NCI-H524 treated with DMSO at 0.1 percent for 48 hours (cell line): Measurements from ENCODE around the gene GPR146.
"Not testable (repeated sequence)": the region's sequence is repeated elsewhere in the genome, so short reads cannot be mapped to it uniquely, and the experiment has no call there.

Experiments
- DNase-seq: peaks from one replicate; lab custom pipeline; 2025; lab: John Stamatoyannopoulos, UW

The GPR146 gene

GRCh38 chr7:1025743-1026581 is 18.4 kb upstream of the GPR146 start:
- DNase-seq, result no peak

- DNase-seq, result no peak
Observed at GRCh38 chr7:1026721-1027161, 17.6 kb upstream of the GPR146 start.

DNA sequence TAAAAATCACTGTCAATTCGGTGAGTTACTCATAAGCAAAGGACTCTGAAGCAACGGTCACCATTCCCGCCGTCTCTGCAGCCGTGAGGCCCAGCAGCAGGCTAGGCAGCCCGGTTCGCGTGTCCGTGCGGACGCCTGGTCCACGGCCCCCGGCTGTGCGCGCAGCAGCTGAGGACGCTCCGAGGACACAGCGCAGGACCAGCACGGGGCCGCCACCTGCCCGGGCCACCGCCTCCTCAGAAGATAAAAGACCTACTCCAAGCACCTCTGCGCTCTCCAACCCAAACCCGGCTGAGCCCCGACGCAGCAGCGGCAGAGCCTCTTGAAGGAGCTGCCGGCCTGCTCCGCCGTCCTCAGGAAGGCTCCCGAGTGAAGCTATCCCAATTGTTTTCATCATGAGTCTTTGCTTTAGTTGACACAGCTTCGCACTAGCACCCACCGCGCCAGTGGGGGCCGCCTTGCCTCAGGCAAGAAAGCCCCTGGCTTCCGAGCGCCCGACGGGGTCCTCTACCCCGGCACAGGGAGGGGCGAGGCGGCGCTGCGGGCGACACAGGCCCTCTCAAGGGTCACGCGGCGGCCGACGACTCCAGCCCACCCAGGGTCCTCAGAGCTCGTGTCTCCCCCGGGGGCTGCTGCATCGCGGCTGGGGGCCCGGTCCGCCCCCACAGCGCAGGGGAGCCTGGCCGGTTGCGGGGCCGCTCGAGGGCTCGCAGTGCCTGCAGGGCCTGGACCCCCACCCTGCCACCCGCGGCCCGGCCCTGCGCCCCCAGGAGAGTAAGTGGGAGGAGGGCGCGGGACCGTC is 16.9 kb upstream of the GPR146 start:
- no peak for DNase-seq

- DNase-seq, result no peak
Observed at GRCh38 chr7:1028044-1028770, 16.1 kb upstream of the GPR146 start.

- DNase-seq, result no peak
Observed at GRCh38 chr7:1028775-1029636, 15.3 kb upstream of the GPR146 start.

GRCh38 chr7:1029637-1030443 is 14.5 kb upstream of the GPR146 start:
- no peak for DNase-seq

DNA sequence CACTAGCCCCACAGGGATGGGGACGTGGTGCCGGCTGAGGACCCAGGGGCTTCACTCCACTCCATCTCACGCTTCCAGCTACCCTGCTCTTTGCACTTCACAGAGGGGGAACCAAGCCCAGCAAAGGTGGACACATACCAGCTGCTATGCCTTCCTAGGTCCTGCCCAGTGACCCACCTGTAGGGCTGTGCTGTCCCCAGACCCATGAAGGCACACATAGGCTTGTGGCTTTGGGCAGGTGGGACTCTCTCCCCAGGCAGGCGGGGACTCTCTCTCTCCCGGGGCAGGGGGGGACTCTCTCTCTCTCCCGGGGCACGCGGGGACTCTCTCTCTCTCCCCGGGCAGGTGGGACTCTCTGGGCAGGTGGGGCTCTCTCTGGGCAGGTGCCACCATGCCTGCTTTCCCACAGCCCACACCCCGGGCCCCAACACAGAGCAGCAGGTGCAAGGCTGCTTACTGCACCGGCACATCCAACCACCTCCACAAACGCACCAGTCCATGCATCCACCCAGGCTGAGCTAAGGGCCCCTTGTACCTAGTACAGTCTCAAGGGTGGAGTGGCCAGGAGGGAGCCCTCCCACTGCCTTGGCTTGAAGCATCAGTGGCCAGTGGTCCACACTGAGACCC is 13.8 kb upstream of the GPR146 start:
- DNase-seq, result no peak

GRCh38 chr7:1031716-1032455 is 12.5 kb upstream of the GPR146 start:
- DNase-seq, result no peak

GRCh38 chr7:1032536-1033181 is 11.7 kb upstream of the GPR146 start:
- DNase-seq, result no peak

DNA sequence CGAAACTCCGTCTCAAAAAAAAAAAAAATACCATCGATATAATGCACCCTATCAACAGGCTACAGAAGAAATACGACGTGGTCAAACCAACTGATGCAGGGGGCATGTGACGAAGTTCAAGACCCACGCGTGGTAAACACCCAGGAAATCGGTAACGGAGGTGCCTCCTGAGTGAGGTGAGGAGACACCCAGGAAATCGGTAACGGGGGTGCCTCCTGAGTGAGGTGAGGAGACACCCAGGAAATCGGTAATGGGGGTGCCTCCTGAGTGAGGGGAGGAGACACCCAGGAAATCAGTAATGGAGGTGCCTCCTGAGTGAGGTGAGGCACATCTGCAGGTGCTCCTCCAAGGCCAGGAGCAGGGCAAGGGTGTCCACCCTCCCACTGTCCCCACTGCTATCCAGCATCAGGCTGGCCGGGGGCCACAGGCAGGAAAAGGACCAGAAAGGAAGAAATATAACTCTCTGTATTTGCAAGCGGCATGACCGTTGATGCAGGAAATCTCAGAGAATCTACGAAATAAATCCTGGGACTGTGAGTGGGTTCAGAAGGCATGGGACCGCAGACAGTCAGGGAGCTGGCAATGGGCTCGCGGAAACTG is 10.7 kb upstream of the GPR146 start:
- no peak for DNase-seq

- not testable (repeated sequence) for DNase-seq
Observed at GRCh38 chr7:1034769-1035168, 9.6 kb upstream of the GPR146 start.

DNA sequence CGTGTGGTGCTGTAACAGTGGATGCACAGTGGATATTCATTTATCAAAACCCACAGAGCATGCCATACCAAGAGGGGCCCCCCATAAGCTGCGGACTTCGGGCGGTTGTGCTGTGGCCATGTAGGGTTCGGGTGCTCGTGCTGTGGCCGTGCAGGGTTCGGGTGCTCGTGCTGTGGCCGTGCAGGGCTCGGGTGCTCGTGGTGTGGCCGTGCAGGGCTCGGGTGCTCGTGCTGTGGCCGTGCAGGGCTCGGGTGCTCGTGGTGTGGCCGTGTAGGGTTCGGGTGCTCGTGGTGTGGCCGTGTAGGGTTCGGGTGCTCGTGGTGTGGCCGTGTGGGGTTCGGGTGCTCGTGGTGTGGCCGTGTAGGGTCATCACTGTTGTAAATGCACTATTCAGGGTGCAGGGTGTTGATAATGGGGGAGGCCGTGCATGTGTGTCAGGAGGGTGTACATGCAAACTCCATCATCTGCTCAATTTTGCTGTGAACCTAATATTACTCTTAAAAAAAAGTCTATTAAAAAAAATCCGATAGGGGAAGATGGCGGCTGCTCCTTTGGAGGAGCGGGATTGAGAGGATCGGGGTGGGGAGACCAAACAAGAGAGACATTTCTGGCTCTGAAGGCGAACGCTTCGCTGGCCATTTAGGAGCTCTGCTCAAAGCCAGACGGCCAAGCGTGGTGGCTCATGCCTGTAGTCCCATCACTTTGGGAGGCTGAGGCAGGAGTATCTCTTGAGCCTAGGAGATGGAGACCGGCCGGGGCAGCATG is 8.0 kb upstream of the GPR146 start:
- not testable (repeated sequence) for DNase-seq

DNA sequence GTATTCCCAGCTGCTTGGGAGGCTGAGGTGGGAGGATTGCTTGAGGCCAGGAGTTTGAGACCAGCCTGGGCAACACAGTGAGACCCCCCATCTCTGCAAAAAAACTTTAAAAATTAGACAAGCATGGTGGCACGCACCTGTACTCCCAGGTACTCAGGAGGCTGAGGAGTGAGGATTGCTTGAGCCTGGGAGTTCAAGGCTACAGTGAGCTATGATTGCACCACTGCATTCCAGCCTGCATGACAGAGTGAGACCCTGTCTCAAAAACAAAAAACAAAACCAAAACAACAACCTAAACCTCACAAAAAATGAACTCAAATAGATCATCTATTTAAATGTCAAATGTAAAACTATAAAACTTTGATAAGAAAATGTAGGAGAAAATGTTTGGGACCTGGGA is 4.1 kb upstream of the GPR146 start:
- DNase-seq, result not testable (repeated sequence)

- DNase-seq, result no peak
Observed at GRCh38 chr7:1040790-1041189, 3.6 kb upstream of the GPR146 start.

DNA sequence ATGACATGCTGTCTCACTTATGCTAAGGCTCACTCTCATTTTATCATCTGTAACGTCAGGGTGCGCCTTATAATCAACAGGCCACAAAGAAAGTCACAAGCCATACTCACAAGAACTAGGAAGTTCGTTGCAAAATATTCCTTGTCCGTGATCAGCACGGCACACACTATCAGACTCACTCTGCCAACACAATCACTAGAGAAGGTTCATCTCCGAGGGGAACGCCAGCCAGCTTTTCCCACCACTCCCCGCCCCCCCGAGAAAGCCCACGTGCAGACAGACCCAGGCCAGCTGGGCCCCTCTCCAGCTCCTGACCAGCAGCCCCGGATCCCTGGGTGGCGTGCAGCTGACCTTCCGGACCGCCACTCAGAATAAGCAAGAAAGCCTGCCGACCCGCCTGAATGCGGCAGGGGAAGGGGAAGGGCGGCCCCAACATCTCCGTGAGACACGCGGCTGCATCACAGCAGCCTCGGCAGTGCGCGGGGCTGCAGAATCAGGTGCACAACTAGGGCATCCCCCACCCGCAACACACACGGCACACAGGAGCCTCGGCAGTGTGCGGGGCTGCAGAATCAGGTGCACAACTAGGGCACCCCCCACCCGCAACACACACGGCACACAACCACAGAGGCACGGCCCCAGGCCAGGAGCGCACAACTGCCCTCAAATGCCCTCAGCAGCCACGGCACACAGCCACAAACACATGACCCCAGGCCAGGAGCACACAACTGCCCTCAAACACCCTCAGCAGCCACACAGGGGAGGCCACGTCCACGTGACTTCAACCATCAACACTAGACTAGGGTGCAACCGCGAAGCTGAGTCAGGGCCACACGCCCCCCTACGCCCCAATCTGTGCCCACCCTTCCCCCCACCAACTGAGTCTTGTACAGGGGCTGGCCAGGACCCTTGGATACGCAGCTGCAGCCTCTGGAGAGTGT is 2.5 kb upstream of the GPR146 start:
- no peak for DNase-seq

DNA sequence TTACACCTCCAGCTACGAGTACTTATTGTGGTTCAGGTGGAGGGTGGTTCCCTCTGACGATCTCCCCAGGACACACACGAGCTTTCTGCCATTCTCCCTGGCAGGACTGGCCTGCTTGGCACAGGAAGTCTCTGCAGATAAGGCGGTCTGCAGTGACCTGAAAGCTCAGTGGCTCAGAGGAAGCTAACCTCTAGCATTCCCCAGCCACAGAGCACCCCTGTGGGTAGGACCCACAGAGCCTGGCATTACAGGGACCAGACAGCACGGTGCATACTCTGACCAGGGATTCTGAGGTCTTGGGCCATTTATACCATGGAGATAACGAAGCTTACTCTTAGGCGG is 1.9 kb upstream of the GPR146 start:
- no peak for DNase-seq
